OCI-LY7 (cell line): Measurements from ENCODE around the gene ZNF813. TPM values are rescaled to one million over a fixed set of nuclear protein-coding genes. Genes with fewer than 3 reads are reported as not detected.

Source experiments
- BruUV-seq: library from RNA; stranded (reverse); fragments of 400-500 nt; replicated peaks from 2 replicates; lab custom pipeline; 2021; lab: Mats Ljungman, UMichigan
- CTCF ChIA-PET: fragments of 300-600 bp; sonication (Branson Sonifier 250); formaldehyde crosslinking; loops from one replicate; lab custom pipeline; 2022; ENCODE audit warnings: antibody characterized with exemption; ENCODE audit not compliant: unreplicated experiment; lab: Charles Lee
- POLR2A ChIA-PET: fragments of 300-600 bp; sonication (Branson Sonifier 250); formaldehyde crosslinking; loops from one replicate; lab custom pipeline; 2022; ENCODE audit warnings: antibody characterized with exemption; lab: Charles Lee
- DNase-seq: peaks from one replicate; pipeline ENCODE4 v3.0.0-alpha.2; 2015; ENCODE audit warnings: low spot score
- H2AFZ ChIP-seq: fragments of 200-600 bp; sonication (generic), shearing (Covaris generic); 2 replicates; pipeline ENCODE4 v1.6.1; 2014; ENCODE audit warnings: mild to moderate bottlenecking, antibody characterized with exemption, low read length, moderate library complexity
- H3K27ac ChIP-seq: fragments of 200-600 bp; sonication (generic); 2 replicates; pipeline ENCODE4 v1.5.1; 2014; ENCODE audit warnings: mixed run types, low read depth, mild to moderate bottlenecking, moderate library complexity, low read length, inconsistent platforms; ENCODE audit not compliant: poor library complexity, severe bottlenecking
- H3K36me3 ChIP-seq: fragments of 200-600 bp; sonication (generic); 2 replicates; pipeline ENCODE4 v1.6.1; 2014; ENCODE audit warnings: mild to moderate bottlenecking, antibody characterized with exemption, low read length, moderate library complexity, mixed read lengths; ENCODE audit not compliant: insufficient read depth
- H3K4me1 ChIP-seq: fragments of 200-600 bp; sonication (generic); 2 replicates; pipeline ENCODE4 v1.5.1; 2014; ENCODE audit warnings: mild to moderate bottlenecking, low read length; ENCODE audit not compliant: insufficient read depth, poor library complexity, severe bottlenecking
- H3K4me2 ChIP-seq: fragments of 200-600 bp; sonication (generic); 2 replicates; pipeline ENCODE4 v1.6.1; 2014; ENCODE audit warnings: mild to moderate bottlenecking, low read length
- H3K4me3 ChIP-seq: fragments of 200-600 bp; sonication (generic); 2 replicates; pipeline ENCODE4 v1.5.1; 2014; ENCODE audit warnings: mild to moderate bottlenecking, low read depth, low read length; ENCODE audit not compliant: poor library complexity, severe bottlenecking
- H3K79me2 ChIP-seq: fragments of 200-600 bp; sonication (generic); 2 replicates; pipeline ENCODE4 v1.6.1; 2016; ENCODE audit warnings: low read depth, mild to moderate bottlenecking, low read length, moderate library complexity, mixed read lengths; ENCODE audit not compliant: insufficient read depth
- H3K9me2 ChIP-seq: fragments of 200-600 bp; sonication (generic); 2 replicates; pipeline ENCODE4 v1.6.1; 2016; ENCODE audit warnings: mild to moderate bottlenecking, low read length, mixed read lengths; ENCODE audit not compliant: insufficient read depth
- H3K9me3 ChIP-seq: fragments of 200-600 bp; sonication (generic); 2 replicates; pipeline ENCODE4 v1.6.1; 2014; ENCODE audit warnings: mild to moderate bottlenecking, mixed run types, low read length, mixed read lengths
- H4K20me1 ChIP-seq: fragments of 200-600 bp; sonication (generic); 2 replicates; pipeline ENCODE4 v1.6.1; 2014; ENCODE audit warnings: mild to moderate bottlenecking, antibody characterized with exemption, low read length, moderate library complexity, mixed read lengths; ENCODE audit not compliant: insufficient read depth
- CTCF ChIP-seq: fragments of 200-600 bp; sonication (generic); conservative IDR thresholded peaks from 2 replicates; pipeline ENCODE4 v1.5.1; 2014; ENCODE audit warnings: mild to moderate bottlenecking, antibody characterized with exemption, low read length, moderate library complexity, mixed read lengths
- EZH2phosphoT487 ChIP-seq: fragments of 200-600 bp; sonication (generic); IDR thresholded peaks from 2 replicates; pipeline ENCODE4 v1.6.1; 2018; ENCODE audit warnings: low read depth, borderline replicate concordance, mild to moderate bottlenecking, mixed run types, antibody characterized with exemption, low read length, moderate library complexity, mixed read lengths
- intact Hi-C: fragments of 100-400 bp; cut with micrococcal nuclease; formaldehyde crosslinking; loops from one replicate; pipeline ENCODE4 v1.10.0; 2022; ENCODE audit not compliant: unreplicated experiment
- total RNA-seq, 2 experiments: library from RNA; depleted of rRNA in 1 of 2; stranded (reverse); fragments of >200 nt in 1 of 2; shearing (Covaris generic) in 1 of 2; gene quantifications; 2 replicates each; pipeline ENCODE4 v1.2.3, GENCODE V29; 2014 to 2022

Gene ZNF813
- total RNA-seq, 2 experiments from 2014 or later, result 5.9 to 6.7 TPM

GRCh38 chr19:53525922-53526321 lies 58.4 kb downstream of the ZNF813 start:
- peaks cover 5% of the 10 kb centered on the region for H3K4me1 ChIP-seq
- intact Hi-C loops, result no loop called here
- DNase-seq, result no peak

GRCh38 chr19:53530622-53531021 lies 63.1 kb downstream of the ZNF813 start:
- no peak for DNase-seq
- Histone ChIP-seq H4K20me1 (no peaks in the 10 kb centered on the region), H3K36me3 (peaks cover 6% of the 10 kb centered on the region), H2AFZ (no peak overlapping the region), H3K9me3 (peaks cover 9% of the 10 kb centered on the region; the same call in 1 of the 2 replicates), H3K4me2 (no peak overlapping the region), H3K4me1 (no peaks in the 10 kb centered on the region), H3K9me2 (no peaks in the 10 kb centered on the region), H3K27ac (no peak overlapping the region), H3K79me2 (no peaks in the 10 kb centered on the region), H3K4me3 (no peak overlapping the region)
- intact Hi-C loops, result no loop called here
- TF ChIP-seq EZH2phosphoT487 (no peak), CTCF (no peak)
- CTCF ChIA-PET, result no interaction called here
- POLR2A ChIA-PET, result no interaction called here
- BruUV-seq, result no TSS peak

More at GRCh38 chr19:53525922-53526321, 58.4 kb downstream of the ZNF813 start:
- H3K4me3 ChIP-seq, result no peak overlapping the region
- H3K9me3 ChIP-seq, result peaks cover 12% of the 10 kb centered on the region; the same call in 1 of the 2 replicates
- H4K20me1 ChIP-seq, result no peaks in the 10 kb centered on the region
- TF ChIP-seq EZH2phosphoT487, result no peak
- TF ChIP-seq CTCF, result no peak
- H3K9me2 ChIP-seq, result no peaks in the 10 kb centered on the region
- no peak overlapping the region for H3K4me2 ChIP-seq
- H2AFZ ChIP-seq, result no peak overlapping the region
- BruUV-seq, result no TSS peak
- no peak overlapping the region for H3K27ac ChIP-seq
- H3K79me2 ChIP-seq, result no peaks in the 10 kb centered on the region
- ChIA-PET CTCF (no interaction called here), POLR2A (no interaction called here)
- peaks cover 15% of the 10 kb centered on the region for H3K36me3 ChIP-seq

GRCh38 chr19:53531457-53531856 lies 63.9 kb downstream of the ZNF813 start:
- Histone ChIP-seq H3K4me2 (no peak overlapping the region), H3K4me3 (no peak overlapping the region), H3K36me3 (no peaks in the 10 kb centered on the region), H3K79me2 (no peaks in the 10 kb centered on the region), H3K9me2 (no peaks in the 10 kb centered on the region), H2AFZ (no peak overlapping the region), H3K9me3 (0 out of 2 replicates have a peak, but pooled peaks cover under 1% of the 10 kb centered on the region), H3K27ac (no peak overlapping the region), H3K4me1 (no peaks in the 10 kb centered on the region), H4K20me1 (no peaks in the 10 kb centered on the region)
- no peak for DNase-seq
- BruUV-seq, result no TSS peak
- TF ChIP-seq CTCF (no peak), EZH2phosphoT487 (no peak)
- intact Hi-C loops, result no loop called here
- ChIA-PET CTCF (no interaction called here), POLR2A (no interaction called here)
